NT2/D1 (cell line): ENCODE results near the gene POLL.

Experiments
- YY1 ChIP-seq: IDR thresholded peaks from 2 replicates; pipeline ENCODE4 v1.6.1; 2011; ENCODE audit not compliant: insufficient read length, insufficient read depth
- ZNF274 ChIP-seq: IDR thresholded peaks from 2 replicates; pipeline ENCODE4 v1.6.1; 2011; ENCODE audit warnings: mild to moderate bottlenecking, low read depth, low read length

DNA sequence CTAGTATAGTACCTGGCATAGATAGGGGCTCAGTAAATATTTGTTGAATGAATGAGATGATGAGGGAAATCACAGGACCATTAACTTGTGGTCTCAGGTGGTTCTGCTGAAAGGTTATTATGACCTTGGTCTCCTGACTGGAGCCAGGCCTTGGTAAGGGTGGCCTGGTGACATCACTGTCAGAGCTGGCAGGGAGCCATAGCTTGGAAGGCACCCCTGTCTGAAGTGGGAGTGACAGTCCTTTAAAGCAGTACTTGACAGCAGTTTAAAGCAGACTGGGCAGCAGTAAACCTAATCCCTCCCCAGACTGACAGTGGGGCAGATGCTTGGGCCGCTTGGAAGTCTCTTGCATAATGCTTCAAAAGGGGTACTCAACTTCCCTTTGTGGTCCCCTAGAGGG lies 13.5 kb upstream of the POLL start:
- TF ChIP-seq YY1 (no peak), ZNF274 (no peak)
